Ishikawa (cell line): Measurements from ENCODE around the gene SGSH.

ENCODE experiments used
- CEBPB ChIP-seq: IDR thresholded peaks from 2 replicates; pipeline ENCODE4 v1.6.1; 2012
- CREB1 ChIP-seq: IDR thresholded peaks from 2 replicates; pipeline ENCODE4 v1.6.1; 2012; ENCODE audit warnings: low read depth
- EP300 ChIP-seq: IDR thresholded peaks from 2 replicates; pipeline ENCODE4 v1.6.1; 2012; ENCODE audit warnings: borderline replicate concordance
- FOXM1 ChIP-seq: IDR thresholded peaks from 2 replicates; pipeline ENCODE4 v1.6.1; 2012; ENCODE audit warnings: low read depth, borderline replicate concordance
- RAD21 ChIP-seq: IDR thresholded peaks from 2 replicates; pipeline ENCODE4 v1.6.1; 2012; ENCODE audit warnings: low read depth
- TAF1 ChIP-seq: IDR thresholded peaks from 2 replicates; pipeline ENCODE4 v1.6.1; 2012; ENCODE audit warnings: low read depth, mild to moderate bottlenecking
- TCF12 ChIP-seq: IDR thresholded peaks from 2 replicates; pipeline ENCODE4 v1.6.1; 2012; ENCODE audit warnings: low read depth
- TEAD4 ChIP-seq: IDR thresholded peaks from 2 replicates; pipeline ENCODE4 v1.6.1; 2012
- YY1 ChIP-seq: IDR thresholded peaks from 2 replicates; pipeline ENCODE4 v1.6.1; 2012; ENCODE audit warnings: low read depth
- ZBTB7A ChIP-seq: IDR thresholded peaks from 2 replicates; pipeline ENCODE4 v1.6.1; 2012; ENCODE audit warnings: low read depth
- TF ChIP-seq, protein P1 (sequence below): IDR thresholded peaks from 2 replicates; pipeline ENCODE4 v1.6.1; 2012
- TF ChIP-seq, protein P2 (sequence below): IDR thresholded peaks from 2 replicates; pipeline ENCODE4 v1.6.1; 2012

- TF ChIP-seq CREB1 (no peak), EP300 (no peak), RAD21 (no peak), YY1 (no peak), ZBTB7A (no peak), FOXM1 (no peak), TAF1 (no peak), CEBPB (no peak), TCF12 (no peak), TEAD4 (no peak)
- TF ChIP-seq, protein P1, sequence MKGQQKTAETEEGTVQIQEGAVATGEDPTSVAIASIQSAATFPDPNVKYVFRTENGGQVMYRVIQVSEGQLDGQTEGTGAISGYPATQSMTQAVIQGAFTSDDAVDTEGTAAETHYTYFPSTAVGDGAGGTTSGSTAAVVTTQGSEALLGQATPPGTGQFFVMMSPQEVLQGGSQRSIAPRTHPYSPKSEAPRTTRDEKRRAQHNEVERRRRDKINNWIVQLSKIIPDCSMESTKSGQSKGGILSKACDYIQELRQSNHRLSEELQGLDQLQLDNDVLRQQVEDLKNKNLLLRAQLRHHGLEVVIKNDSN: no peak
- TF ChIP-seq, protein P2, sequence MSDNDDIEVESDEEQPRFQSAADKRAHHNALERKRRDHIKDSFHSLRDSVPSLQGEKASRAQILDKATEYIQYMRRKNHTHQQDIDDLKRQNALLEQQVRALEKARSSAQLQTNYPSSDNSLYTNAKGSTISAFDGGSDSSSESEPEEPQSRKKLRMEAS: no peak
Measured at GRCh38 chr17:80214878-80215210, 5.3 kb downstream of the SGSH start.
